Neural cell (in vitro differentiated cells): ENCODE data around the gene ARHGAP18.

Experiments used
- CTCF ChIP-seq: fragments of 450-650 bp; IDR thresholded peaks from 2 replicates; pipeline ENCODE4 v1.5.1; 2014; ENCODE audit warnings: antibody characterized with exemption, mild to moderate bottlenecking, moderate library complexity; ENCODE audit not compliant: poor library complexity, severe bottlenecking
- POLR2AphosphoS5 ChIP-seq: IDR thresholded peaks from 2 replicates; pipeline ENCODE4 v1.6.1; 2012
- SMC3 ChIP-seq: fragments of 450-650 bp; conservative IDR thresholded peaks from 2 replicates; pipeline ENCODE4 v1.6.1; 2014; ENCODE audit warnings: antibody characterized with exemption, mild to moderate bottlenecking, moderate library complexity; ENCODE audit not compliant: poor library complexity

- no peak for TF ChIP-seq CTCF
- TF ChIP-seq POLR2AphosphoS5, result no peak
- no peak for TF ChIP-seq SMC3
These were observed 26.1 kb upstream of the ARHGAP18 start for GRCh38 chr6:129736105-129736504.
